GM06990 (cell line): ENCODE results near the gene PTPRE.

Experiments
- DNase-seq: peaks from one replicate; pipeline ENCODE4 v3.0.0-alpha.2; 2011; ENCODE audit not compliant: insufficient read length; ENCODE audit errors: extremely low read depth
- H3K27me3 ChIP-seq: replicated peaks from 2 replicates; pipeline ENCODE4 v1.6.0; 2011; ENCODE audit warnings: low read length; ENCODE audit not compliant: control insufficient read depth, insufficient read depth
- H3K36me3 ChIP-seq: 2 replicates; pipeline ENCODE4 v1.5.1; 2011; ENCODE audit warnings: low read length; ENCODE audit not compliant: control insufficient read depth, insufficient read depth
- H3K4me3 ChIP-seq: replicated peaks from 2 replicates; pipeline ENCODE4 v1.5.1; 2011; ENCODE audit warnings: low read depth, mild to moderate bottlenecking, control low read depth, low read length
- TF ChIP-seq, protein P1 (sequence below): IDR thresholded peaks from 2 replicates; pipeline ENCODE4 v1.5.1; 2011; ENCODE audit warnings: low read length, control low read depth, mild to moderate bottlenecking, inconsistent platforms; ENCODE audit not compliant: insufficient read depth, poor library complexity, severe bottlenecking

Gene PTPRE

GRCh38 chr10:128025437-128025836, 118.5 kb downstream of the PTPRE start:
- TF ChIP-seq, protein P1, sequence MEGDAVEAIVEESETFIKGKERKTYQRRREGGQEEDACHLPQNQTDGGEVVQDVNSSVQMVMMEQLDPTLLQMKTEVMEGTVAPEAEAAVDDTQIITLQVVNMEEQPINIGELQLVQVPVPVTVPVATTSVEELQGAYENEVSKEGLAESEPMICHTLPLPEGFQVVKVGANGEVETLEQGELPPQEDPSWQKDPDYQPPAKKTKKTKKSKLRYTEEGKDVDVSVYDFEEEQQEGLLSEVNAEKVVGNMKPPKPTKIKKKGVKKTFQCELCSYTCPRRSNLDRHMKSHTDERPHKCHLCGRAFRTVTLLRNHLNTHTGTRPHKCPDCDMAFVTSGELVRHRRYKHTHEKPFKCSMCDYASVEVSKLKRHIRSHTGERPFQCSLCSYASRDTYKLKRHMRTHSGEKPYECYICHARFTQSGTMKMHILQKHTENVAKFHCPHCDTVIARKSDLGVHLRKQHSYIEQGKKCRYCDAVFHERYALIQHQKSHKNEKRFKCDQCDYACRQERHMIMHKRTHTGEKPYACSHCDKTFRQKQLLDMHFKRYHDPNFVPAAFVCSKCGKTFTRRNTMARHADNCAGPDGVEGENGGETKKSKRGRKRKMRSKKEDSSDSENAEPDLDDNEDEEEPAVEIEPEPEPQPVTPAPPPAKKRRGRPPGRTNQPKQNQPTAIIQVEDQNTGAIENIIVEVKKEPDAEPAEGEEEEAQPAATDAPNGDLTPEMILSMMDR = no peak
- no peaks in the 10 kb centered on the region for H3K36me3 ChIP-seq
- H3K4me3 ChIP-seq = no peak overlapping the region
- peaks cover 1% of the 10 kb centered on the region; the same call in 1 of the 2 replicates for H3K27me3 ChIP-seq
- no peak for DNase-seq

GRCh38 chr10:128025951-128026350, 119.0 kb downstream of the PTPRE start:
- Histone ChIP-seq H3K36me3 (no peaks in the 10 kb centered on the region), H3K4me3 (no peak overlapping the region), H3K27me3 (peaks cover 1% of the 10 kb centered on the region; the same call in 1 of the 2 replicates)
- DNase-seq = no peak
- TF ChIP-seq, protein P1 = no peak

DNA sequence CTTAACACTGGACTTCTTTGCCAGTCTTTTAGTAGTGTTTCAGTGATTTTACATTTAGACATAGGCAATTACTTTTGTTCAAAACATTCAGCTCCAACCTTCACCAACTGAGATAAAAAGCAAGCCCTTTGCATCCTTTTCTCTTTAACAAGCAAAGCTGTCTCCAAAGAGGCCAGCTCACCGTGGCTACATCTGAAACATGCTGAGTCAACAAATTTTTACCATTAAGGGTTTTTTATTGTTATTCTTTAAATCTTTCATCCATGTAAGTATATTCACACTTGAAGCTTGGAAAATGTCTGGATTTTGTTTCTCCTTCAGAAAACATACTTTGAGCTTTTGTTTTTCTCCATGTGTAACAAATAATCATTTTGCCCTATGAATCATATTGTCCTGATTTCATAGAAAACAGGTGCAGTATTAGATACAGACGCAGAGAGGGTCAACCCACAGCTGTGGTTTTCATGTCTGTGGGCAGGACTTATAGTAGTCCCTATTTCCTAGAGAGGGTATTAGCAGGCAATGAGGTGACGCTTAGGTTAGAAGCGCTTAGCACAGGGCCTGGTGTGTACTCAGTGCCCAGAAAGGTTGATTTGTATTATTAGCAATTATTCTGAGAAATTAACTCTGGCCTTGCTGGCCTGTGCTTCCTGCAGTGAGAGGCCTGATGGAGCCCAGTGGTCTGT, 119.9 kb downstream of the PTPRE start:
- peaks cover 1% of the 10 kb centered on the region; the same call in 1 of the 2 replicates for H3K27me3 ChIP-seq
- no peaks in the 10 kb centered on the region for H3K36me3 ChIP-seq
- no peak for DNase-seq
- no peak overlapping the region for H3K4me3 ChIP-seq
- TF ChIP-seq, protein P1 = no peak

DNA sequence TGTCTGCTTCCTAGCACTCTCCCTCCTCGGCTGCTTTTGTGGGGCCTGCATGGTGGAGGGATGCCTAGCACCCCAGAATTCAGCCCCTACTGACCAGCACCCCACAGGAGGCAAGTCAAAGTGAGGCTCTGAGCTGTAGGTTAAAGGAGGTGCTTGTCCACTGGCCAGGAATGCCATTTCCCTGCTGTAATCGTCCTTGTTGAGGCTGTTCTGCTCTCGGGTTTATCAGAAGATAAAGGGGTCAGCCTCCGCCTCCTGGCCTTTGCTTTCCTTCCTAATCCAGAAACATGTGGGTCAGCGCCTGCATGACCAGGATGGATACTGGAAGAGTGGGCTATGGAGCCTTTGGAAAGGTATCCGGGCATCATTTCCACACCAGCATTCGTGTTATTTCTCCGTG, 120.4 kb downstream of the PTPRE start:
- no peak overlapping the region for H3K4me3 ChIP-seq
- H3K27me3 ChIP-seq = peaks cover 1% of the 10 kb centered on the region; the same call in 1 of the 2 replicates
- H3K36me3 ChIP-seq = no peaks in the 10 kb centered on the region
- TF ChIP-seq, protein P1 = no peak
- no peak for DNase-seq

GRCh38 chr10:128027822-128028507, 121.1 kb downstream of the PTPRE start:
- TF ChIP-seq, protein P1 = no peak
- no peak overlapping the region for H3K4me3 ChIP-seq
- no peaks in the 10 kb centered on the region for H3K36me3 ChIP-seq
- no peak for DNase-seq
- H3K27me3 ChIP-seq = peaks cover 1% of the 10 kb centered on the region; the same call in 1 of the 2 replicates
